K562 (cell line): Measurements from ENCODE around the gene MPDU1. TPM values are rescaled to one million over a fixed set of nuclear protein-coding genes. Genes with fewer than 3 reads are reported as not detected.

Experiments
- CCAR2 ChIP-seq: fragments of 200-400 bp; formaldehyde crosslinking; IDR thresholded peaks from 2 replicates; pipeline ENCODE4 v1.6.1; 2017; ENCODE audit warnings: mild to moderate bottlenecking, low read depth, low read length
- FOXK2 ChIP-seq, 2 experiments: fragments of 450-650 bp; IDR thresholded peaks in 1 of 2; conservative IDR thresholded peaks in 1 of 2; 2 replicates each; pipeline ENCODE4 v1.6.1; 2016; ENCODE audit warnings: low read depth in 2 of 2, mild to moderate bottlenecking in 1 of 2
- SNRNP70 ChIP-seq: fragments of 200-400 bp; formaldehyde crosslinking; optimal IDR thresholded peaks from 2 replicates; pipeline ENCODE3; 2017; ENCODE audit warnings: low read depth, low read length
- TSC22D4 ChIP-seq: fragments of 450-650 bp; IDR thresholded peaks from 2 replicates; pipeline ENCODE4 v1.6.1; 2016; ENCODE audit warnings: missing genetic modification characterization, missing biosample characterization, control low read depth
- ZNF23 ChIP-seq: fragments of 250-450 bp; sonication (Bioruptor Pico); IDR thresholded peaks from 2 replicates; pipeline ENCODE4 v1.4.0; 2020; ENCODE audit warnings: mild to moderate bottlenecking
- ZNF77 ChIP-seq: fragments of 250-450 bp; sonication (Bioruptor Pico); IDR thresholded peaks from 2 replicates; pipeline ENCODE4 v1.5.0; 2020
- polyA plus RNA-seq, 8 experiments: library from polyadenylated mRNA; depleted of rRNA in 4 of 8; stranded (reverse) in 5 of 8; unstranded in 3 of 8; fragments of >200 nt; fragmentation: Nextera tagmentation in 2 of 8; fragmentation: Illumina TruSeq in 1 of 8; extraction: Ambion mirVana in 2 of 8; extraction: Trizol in 1 of 8; gene quantifications; 2 replicates each; pipeline versions ENCODE4 v1.2.1 to v1.2.3, GENCODE V29; 2011 to 2014; ENCODE audit warnings: inconsistent platforms in 1 of 8, missing spikeins in 1 of 8
- total RNA-seq, 7 experiments: library from RNA; depleted of rRNA in 6 of 7; stranded (reverse); fragments of >200 nt in 6 of 7; fragmentation: Illumina TruSeq in 2 of 7; extraction: Trizol in 2 of 7; gene quantifications; 2 replicates each; pipeline versions ENCODE4 v1.2.1 to v1.2.3, GENCODE V29; 2011 to 2021; ENCODE audit warnings: low replicate concordance in 1 of 7
- TF ChIP-seq, protein P1 (sequence below): fragments of 450-650 bp; IDR thresholded peaks from 2 replicates; pipeline ENCODE4 v1.6.1; 2017; ENCODE audit warnings: antibody characterized with exemption
- TF ChIP-seq, protein P2 (sequence below): sonication (generic); formaldehyde crosslinking; IDR thresholded peaks from 2 replicates; pipeline ENCODE4 v1.8.0; 2022; ENCODE audit warnings: mild to moderate bottlenecking, low read depth, missing genetic modification reagents
- TF ChIP-seq, protein P3 (sequence below), 2 experiments: fragments of 450-650 bp; IDR thresholded peaks; 2 replicates each; pipeline ENCODE4 v1.6.1; 2016; ENCODE audit warnings: mild to moderate bottlenecking in 2 of 2, borderline replicate concordance in 1 of 2, low read depth in 1 of 2, moderate library complexity in 1 of 2

Gene MPDU1
- total and polyA plus RNA-seq, 9 of the 15 experiments (the other 6 are each of a cell fraction or from before 2014, with no cell fraction given), result 4.9 to 179 (median 77.1) TPM

DNA sequence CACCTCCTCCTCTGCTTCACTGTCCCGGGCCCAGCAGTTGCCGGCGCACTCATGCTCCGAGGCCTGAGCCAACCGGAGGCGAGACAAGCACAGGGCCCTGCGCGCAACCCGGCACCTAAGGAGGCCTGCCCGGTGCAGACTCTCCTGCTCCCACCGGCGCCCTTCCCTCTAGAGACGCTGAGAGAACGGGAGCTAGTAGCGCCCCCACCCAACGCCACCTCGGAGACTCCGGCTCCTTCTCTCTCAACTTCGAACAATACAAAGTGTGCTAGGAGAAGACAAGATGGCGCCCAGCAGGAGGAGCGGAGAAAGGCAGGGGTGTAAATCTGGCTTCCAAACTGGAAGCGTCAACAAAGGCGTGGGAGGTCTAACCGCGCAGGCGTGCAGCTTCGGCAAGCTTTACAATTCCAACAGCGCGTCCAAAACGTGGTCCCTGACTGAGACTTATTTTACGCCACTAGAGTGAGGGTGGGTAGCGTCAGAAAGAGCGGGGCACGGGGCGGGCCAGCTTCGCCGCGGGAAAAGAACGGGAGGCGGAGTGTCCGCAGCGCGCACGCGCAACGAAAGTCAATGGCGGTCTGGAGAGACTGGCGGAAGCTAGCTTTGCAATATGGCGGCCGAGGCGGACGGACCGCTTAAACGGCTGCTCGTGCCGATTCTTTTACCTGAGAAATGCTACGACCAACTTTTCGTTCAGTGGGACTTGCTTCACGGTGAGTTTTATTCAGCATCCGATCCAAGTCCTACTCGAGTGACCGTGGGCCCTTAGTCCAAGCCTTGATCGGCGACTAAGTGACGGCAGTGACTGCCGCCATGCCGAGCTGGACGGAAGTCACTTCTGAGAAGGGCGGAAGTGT, at the start of gene MPDU1 (continued):
- TF ChIP-seq, protein P1, sequence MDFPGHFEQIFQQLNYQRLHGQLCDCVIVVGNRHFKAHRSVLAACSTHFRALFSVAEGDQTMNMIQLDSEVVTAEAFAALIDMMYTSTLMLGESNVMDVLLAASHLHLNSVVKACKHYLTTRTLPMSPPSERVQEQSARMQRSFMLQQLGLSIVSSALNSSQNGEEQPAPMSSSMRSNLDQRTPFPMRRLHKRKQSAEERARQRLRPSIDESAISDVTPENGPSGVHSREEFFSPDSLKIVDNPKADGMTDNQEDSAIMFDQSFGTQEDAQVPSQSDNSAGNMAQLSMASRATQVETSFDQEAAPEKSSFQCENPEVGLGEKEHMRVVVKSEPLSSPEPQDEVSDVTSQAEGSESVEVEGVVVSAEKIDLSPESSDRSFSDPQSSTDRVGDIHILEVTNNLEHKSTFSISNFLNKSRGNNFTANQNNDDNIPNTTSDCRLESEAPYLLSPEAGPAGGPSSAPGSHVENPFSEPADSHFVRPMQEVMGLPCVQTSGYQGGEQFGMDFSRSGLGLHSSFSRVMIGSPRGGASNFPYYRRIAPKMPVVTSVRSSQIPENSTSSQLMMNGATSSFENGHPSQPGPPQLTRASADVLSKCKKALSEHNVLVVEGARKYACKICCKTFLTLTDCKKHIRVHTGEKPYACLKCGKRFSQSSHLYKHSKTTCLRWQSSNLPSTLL, result no peak
- TF ChIP-seq TSC22D4 (tag) (no peak), CCAR2 (no peak), FOXK2 (conservative IDR thresholded peaks at IDR 0.05 in 1 of 2, IDR thresholded peaks at IDR 0.05 in 1 of 2; ENCODE audit: low read depth in 2 of 2) (peak; percentile 72 to 73), ZNF77 (CRISPR knock-in tag) (no peak), ZNF23 (CRISPR knock-in tag) (no peak), SNRNP70 (no peak)
- TF ChIP-seq, protein P2, sequence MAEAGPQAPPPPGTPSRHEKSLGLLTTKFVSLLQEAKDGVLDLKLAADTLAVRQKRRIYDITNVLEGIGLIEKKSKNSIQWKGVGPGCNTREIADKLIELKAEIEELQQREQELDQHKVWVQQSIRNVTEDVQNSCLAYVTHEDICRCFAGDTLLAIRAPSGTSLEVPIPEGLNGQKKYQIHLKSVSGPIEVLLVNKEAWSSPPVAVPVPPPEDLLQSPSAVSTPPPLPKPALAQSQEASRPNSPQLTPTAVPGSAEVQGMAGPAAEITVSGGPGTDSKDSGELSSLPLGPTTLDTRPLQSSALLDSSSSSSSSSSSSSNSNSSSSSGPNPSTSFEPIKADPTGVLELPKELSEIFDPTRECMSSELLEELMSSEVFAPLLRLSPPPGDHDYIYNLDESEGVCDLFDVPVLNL (CRISPR knock-in tag), result peak; percentile 93
- TF ChIP-seq, protein P3, sequence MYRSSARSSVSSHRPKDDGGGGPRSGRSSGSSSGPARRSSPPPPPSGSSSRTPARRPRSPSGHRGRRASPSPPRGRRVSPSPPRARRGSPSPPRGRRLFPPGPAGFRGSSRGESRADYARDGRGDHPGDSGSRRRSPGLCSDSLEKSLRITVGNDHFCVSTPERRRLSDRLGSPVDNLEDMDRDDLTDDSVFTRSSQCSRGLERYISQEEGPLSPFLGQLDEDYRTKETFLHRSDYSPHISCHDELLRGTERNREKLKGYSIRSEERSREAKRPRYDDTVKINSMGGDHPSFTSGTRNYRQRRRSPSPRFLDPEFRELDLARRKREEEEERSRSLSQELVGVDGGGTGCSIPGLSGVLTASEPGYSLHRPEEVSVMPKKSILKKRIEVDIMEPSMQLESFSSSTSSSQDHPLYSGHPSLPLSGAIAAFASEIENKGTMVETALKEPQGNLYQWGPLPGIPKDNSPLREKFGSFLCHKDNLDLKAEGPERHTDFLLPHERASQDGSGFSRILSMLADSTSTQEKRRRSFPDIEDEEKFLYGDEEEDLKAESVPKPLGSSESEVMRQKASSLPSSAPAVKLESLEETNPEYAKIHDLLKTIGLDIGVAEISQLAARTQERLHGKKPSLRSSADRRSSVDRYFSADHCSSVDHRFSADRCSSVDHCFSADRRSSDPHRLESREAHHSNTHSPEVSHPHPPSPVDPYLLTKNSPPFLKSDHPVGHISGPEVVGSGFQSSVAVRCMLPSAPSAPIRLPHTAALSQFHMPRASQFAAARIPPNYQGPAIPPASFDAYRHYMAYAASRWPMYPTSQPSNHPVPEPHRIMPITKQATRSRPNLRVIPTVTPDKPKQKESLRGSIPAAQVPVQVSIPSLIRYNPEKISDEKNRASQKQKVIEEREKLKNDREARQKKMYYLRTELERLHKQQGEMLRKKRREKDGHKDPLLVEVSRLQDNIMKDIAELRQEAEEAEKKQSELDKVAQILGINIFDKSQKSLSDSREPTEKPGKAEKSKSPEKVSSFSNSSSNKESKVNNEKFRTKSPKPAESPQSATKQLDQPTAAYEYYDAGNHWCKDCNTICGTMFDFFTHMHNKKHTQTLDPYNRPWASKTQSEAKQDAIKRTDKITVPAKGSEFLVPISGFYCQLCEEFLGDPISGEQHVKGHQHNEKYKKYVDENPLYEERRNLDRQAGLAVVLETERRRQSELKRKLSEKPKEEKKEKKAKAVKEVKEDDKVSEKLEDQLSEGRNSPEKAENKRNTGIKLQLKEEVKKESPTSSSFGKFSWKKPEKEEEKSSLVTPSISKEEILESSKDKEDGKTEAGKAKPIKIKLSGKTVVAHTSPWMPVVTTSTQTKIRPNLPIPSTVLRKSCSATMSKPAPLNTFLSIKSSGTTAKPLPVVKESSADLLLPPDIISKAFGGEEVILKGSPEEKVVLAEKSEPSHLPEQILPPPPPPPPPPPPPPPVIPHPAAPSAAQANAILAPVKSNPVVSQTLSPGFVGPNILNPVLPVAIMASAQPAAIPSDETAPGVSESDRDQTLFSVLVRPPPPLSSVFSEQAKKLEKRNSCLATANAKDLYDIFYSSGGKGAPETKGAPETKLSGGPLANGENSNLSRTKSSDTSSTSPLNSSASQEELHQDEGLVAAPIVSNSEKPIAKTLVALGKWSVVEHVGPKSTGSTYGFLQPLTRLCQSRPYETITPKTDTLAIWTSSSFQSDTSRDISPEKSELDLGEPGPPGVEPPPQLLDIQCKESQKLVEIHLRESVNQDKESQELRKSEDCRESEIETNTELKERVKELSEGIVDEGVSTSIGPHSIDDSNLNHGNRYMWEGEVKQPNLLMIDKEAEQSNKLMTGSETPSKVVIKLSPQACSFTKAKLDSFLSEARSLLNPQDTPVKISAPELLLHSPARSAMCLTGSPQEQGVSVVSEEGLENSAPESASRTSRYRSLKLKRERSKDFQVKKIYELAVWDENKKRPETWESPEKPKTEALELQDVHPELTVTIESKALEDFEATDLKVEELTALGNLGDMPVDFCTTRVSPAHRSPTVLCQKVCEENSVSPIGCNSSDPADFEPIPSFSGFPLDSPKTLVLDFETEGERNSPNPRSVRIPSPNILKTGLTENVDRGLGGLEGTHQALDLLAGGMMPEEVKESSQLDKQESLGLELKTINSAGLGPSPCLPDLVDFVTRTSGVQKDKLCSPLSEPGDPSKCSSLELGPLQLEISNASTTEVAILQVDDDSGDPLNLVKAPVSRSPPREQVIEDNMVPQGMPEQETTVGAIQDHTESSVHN (IDR thresholded peaks at IDR 0.05; ENCODE audit: borderline replicate concordance in 1 of 2, low read depth in 1 of 2), result peak in 1 of 2 experiments; percentile 41; a peak in 1 of 4 replicates
